Spleen (tissue), 7 donors: ENCODE results near the gene WNT7A.

Experiments used
- CTCF ChIP-seq, 11 experiments: fragments of 200-600 bp in 7 of 11; fragments of 450-650 bp in 4 of 11; sonication (generic) in 4 of 11; IDR thresholded peaks in 8 of 11; conservative IDR thresholded peaks in 3 of 11; 1 replicate in 7 of 11; 2 replicates in 4 of 11; pipeline versions ENCODE4 v1.4.0 to v1.8.0; 2016 to 2021; ENCODE audit warnings: antibody characterized with exemption in 11 of 11, inconsistent platforms in 4 of 11, mild to moderate bottlenecking in 1 of 11
- POLR2A ChIP-seq, 3 donors: fragments of 450-650 bp; IDR thresholded peaks; one replicate each; pipeline ENCODE4 v1.5.1; 2017; ENCODE audit warnings: antibody characterized with exemption in 3 of 3, mild to moderate bottlenecking in 1 of 3
- donor health status: DM: no; HTN: no; CAD: no; lungs with moderate emphysema.
- donor health status: DM: no; HTN: no; CAD: no.
- donor health status: DM: no; HTN: no; CAD: no.

- TF ChIP-seq CTCF (IDR thresholded peaks at IDR 0.05 in 8 of 11, conservative IDR thresholded peaks at IDR 0.05 in 3 of 11) (no peak), POLR2A (IDR thresholded peaks at IDR 0.05) (no peak)
These were observed 68.3 kb downstream of the WNT7A start for GRCh38 chr3:13811614-13812013.
